Tibial artery (tissue), 4 donors: ENCODE results near the gene UBQLN3.

ENCODE experiments used
- DNase-seq, 2 donors: peaks; one replicate each; pipeline ENCODE4 v3.0.0-alpha.2; 2019
- H3K27ac ChIP-seq, 2 donors: fragments of 200-600 bp; sonication (generic) in 1 of 2; 1 replicate in 1 of 2; 2 replicates in 1 of 2; pipeline ENCODE4 v1.5.1; 2018 to 2019; ENCODE audit warnings: mild to moderate bottlenecking in 1 of 2
- H3K27me3 ChIP-seq, 2 donors: fragments of 200-600 bp; sonication (generic) in 1 of 2; one replicate each; pipeline versions ENCODE4 v1.5.1 to v1.6.0; 2016 to 2019
- H3K36me3 ChIP-seq, 3 donors: fragments of 200-600 bp; sonication (generic) in 2 of 3; one replicate each; pipeline ENCODE4 v1.5.1; 2016 to 2019; ENCODE audit warnings: mild to moderate bottlenecking in 2 of 3
- H3K4me1 ChIP-seq, 4 donors: fragments of 200-600 bp; sonication (generic) in 2 of 4; 1 replicate in 3 of 4; 2 replicates in 1 of 4; pipeline ENCODE4 v1.5.1; 2016 to 2019
- H3K4me3 ChIP-seq, 2 donors: fragments of 200-600 bp; sonication (generic) in 1 of 2; 1 replicate in 1 of 2; 2 replicates in 1 of 2; pipeline ENCODE4 v1.5.1; 2018 to 2019; ENCODE audit warnings: mild to moderate bottlenecking in 2 of 2
- H3K9me3 ChIP-seq, 3 donors: fragments of 200-600 bp; sonication (generic) in 1 of 3; one replicate each; pipeline ENCODE4 v1.5.1; 2016 to 2019
- CTCF ChIP-seq, 2 experiments: fragments of 200-600 bp in 1 of 2; fragments of 450-650 bp in 1 of 2; IDR thresholded peaks; one replicate each; pipeline ENCODE4 v1.5.1; 2017 to 2019; ENCODE audit warnings: antibody characterized with exemption in 2 of 2, mild to moderate bottlenecking in 1 of 2, moderate library complexity in 1 of 2
- intact Hi-C: fragments of 100-400 bp; cut with DNase I; formaldehyde crosslinking; loops from one replicate; pipeline ENCODE4 v1.15.0; 2023; ENCODE audit warnings: low total_unique reads

UBQLN3 gene

DNA sequence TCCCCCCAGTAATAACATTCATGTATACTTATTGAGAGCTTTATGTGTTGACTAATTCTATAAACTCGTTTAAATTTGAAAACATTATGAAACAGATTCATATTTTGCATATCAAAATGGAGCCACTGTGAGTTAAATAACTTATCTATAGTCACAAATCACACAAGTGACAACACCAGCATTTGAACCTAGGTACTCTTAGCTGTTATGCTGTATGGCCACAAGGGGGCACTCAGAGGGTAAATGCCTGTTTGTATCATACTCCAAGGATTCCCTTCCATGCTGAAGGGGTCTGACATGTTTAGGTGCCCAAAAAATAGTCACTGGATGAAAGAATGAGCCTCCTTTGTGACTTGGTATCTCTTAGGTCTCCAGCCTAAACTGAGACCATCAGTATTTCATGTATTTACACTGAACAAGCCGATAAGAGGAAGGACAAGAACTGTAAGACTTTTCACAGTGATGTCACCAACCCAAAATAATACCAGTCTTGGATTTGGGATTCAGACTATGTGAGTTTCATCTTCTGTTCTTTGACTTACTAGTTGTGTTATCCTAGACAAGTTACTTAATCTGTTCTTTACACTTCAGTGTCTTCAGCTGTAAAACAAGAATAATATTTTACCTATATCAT is 33.5 kb downstream of the UBQLN3 start:
- intact Hi-C loops, result loop anchor here (10.0 kb wide), 1 partner anchor 328 kb away; the partner anchor contains the start of gene OR52N2
- Histone ChIP-seq H3K9me3 (no peaks in the 10 kb centered on the region), H3K4me3 (no peak overlapping the region), H3K27me3 (no peaks in the 10 kb centered on the region), H3K36me3 (no peaks in the 10 kb centered on the region), H3K27ac (no peak overlapping the region), H3K4me1 (no peaks in the 10 kb centered on the region)
- peak; percentile 60 to 63 for TF ChIP-seq CTCF (IDR thresholded peaks at IDR 0.05)
- DNase-seq, result no peak

DNA sequence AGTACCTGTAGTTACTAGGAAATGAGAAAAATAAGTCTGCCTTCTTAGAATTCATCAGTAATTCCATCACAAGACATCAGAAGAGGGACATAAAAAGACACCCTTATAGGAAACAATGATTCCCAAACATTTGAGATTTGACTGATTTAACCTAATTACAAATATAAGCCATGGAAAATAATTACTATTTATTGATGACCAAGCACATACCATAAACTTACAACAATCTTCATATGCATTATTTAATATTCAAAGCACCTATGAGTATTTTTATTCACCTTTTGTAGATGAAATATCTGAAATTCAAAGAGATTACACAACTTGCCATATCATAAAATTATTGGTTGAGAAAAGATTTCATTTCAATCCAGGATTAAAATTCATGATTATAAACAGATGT is 35.8 kb downstream of the UBQLN3 start:
- Histone ChIP-seq H3K4me3 (no peak overlapping the region), H3K9me3 (no peaks in the 10 kb centered on the region), H3K27me3 (no peaks in the 10 kb centered on the region), H3K4me1 (no peaks in the 10 kb centered on the region), H3K36me3 (no peaks in the 10 kb centered on the region), H3K27ac (no peak overlapping the region)
- no peak for TF ChIP-seq CTCF (IDR thresholded peaks at IDR 0.05)
- no peak for DNase-seq
- intact Hi-C loops, result loop anchor here (10.0 kb wide), 1 partner anchor 331 kb away; the partner anchor contains the start of gene OR52N2

- no peaks in the 10 kb centered on the region for H3K4me1 ChIP-seq
- H3K27me3 ChIP-seq, result no peaks in the 10 kb centered on the region
- H3K4me3 ChIP-seq, result no peak overlapping the region
- intact Hi-C loops, result no loop called here
- DNase-seq, result no peak
- no peak for TF ChIP-seq CTCF (IDR thresholded peaks at IDR 0.05)
- no peaks in the 10 kb centered on the region for H3K36me3 ChIP-seq
- no peaks in the 10 kb centered on the region for H3K9me3 ChIP-seq
- no peak overlapping the region for H3K27ac ChIP-seq
These were observed 42.2 kb downstream of the UBQLN3 start for GRCh38 chr11:5467527-5467926.

GRCh38 chr11:5460983-5461621 is 48.7 kb downstream of the UBQLN3 start:
- intact Hi-C loops, result no loop called here
- Histone ChIP-seq H3K4me3 (no peak overlapping the region), H3K4me1 (no peaks in the 10 kb centered on the region), H3K9me3 (no peaks in the 10 kb centered on the region), H3K27ac (no peak overlapping the region), H3K27me3 (no peaks in the 10 kb centered on the region), H3K36me3 (no peaks in the 10 kb centered on the region)
- no peak for TF ChIP-seq CTCF (IDR thresholded peaks at IDR 0.05)
- no peak for DNase-seq
